Keratinocyte (primary cell): ENCODE results near the gene FOXL3. TPM values are rescaled to one million over a fixed set of nuclear protein-coding genes. Genes with fewer than 3 reads are reported as not detected.

Experiments
- DNase-seq: peaks from one replicate; pipeline ENCODE4 v3.0.0-alpha.2; 2011; ENCODE audit warnings: low read depth, missing footprints, low spot score
- FAIRE-seq: peaks from 2 replicates; lab custom pipeline; 2011; peaks lifted over from hg19 to GRCh38; lab: Jason Lieb, UNC
- H2AFZ ChIP-seq: 2 replicates; pipeline ENCODE4 v1.6.0; 2012; ENCODE audit warnings: low read length, control low read depth, inconsistent platforms; ENCODE audit not compliant: control insufficient read depth
- H3K27ac ChIP-seq: 2 replicates; pipeline ENCODE4 v1.5.1; 2011; ENCODE audit warnings: low read length; ENCODE audit not compliant: control insufficient read depth, insufficient read depth
- H3K27me3 ChIP-seq: 3 replicates; pipeline ENCODE4 v1.6.0; 2011; ENCODE audit warnings: low read length; ENCODE audit not compliant: control insufficient read depth, insufficient read depth; ENCODE audit errors: extremely low read depth
- H3K36me3 ChIP-seq, 2 experiments: 2 replicates in 1 of 2; 3 replicates in 1 of 2; pipeline ENCODE4 v1.5.1; 2011; ENCODE audit warnings: low read length in 2 of 2, mild to moderate bottlenecking in 1 of 2; ENCODE audit not compliant: control insufficient read depth in 2 of 2, insufficient read depth in 2 of 2; ENCODE audit errors: extremely low read depth in 1 of 2
- H3K4me1 ChIP-seq: 3 replicates; pipeline ENCODE4 v1.5.1; 2011; ENCODE audit warnings: low read length; ENCODE audit not compliant: control insufficient read depth, insufficient read depth; ENCODE audit errors: extremely low read depth
- H3K4me2 ChIP-seq: 3 replicates; pipeline ENCODE4 v1.6.0; 2011; ENCODE audit warnings: low read depth, low read length; ENCODE audit not compliant: control insufficient read depth, insufficient read depth; ENCODE audit errors: extremely low read depth
- H3K4me3 ChIP-seq, 3 experiments: fragments of 200-600 bp in 1 of 3; sonication (generic) in 1 of 3; 2 replicates in 2 of 3; 3 replicates in 1 of 3; pipeline ENCODE4 v1.5.1; 2011 to 2016; ENCODE audit warnings: low read length in 3 of 3, mild to moderate bottlenecking in 3 of 3, control low read depth in 2 of 3, inconsistent platforms in 1 of 3, low read depth in 1 of 3, mixed read lengths in 1 of 3, mixed run types in 1 of 3, moderate library complexity in 1 of 3; ENCODE audit not compliant: control insufficient read depth in 2 of 3, insufficient read depth in 2 of 3; ENCODE audit errors: extremely low read depth in 1 of 3
- H3K79me2 ChIP-seq: 2 replicates; pipeline ENCODE4 v1.6.0; 2012; ENCODE audit warnings: low read length; ENCODE audit not compliant: control insufficient read depth, insufficient read depth
- H3K9ac ChIP-seq: 3 replicates; pipeline ENCODE4 v1.6.0; 2011; ENCODE audit warnings: low read length; ENCODE audit not compliant: control insufficient read depth, insufficient read depth; ENCODE audit errors: extremely low read depth
- H3K9me1 ChIP-seq: 3 replicates; pipeline ENCODE4 v1.6.0; 2011; ENCODE audit warnings: low read length; ENCODE audit not compliant: control insufficient read depth, insufficient read depth; ENCODE audit errors: extremely low read depth
- H3K9me3 ChIP-seq: 2 replicates; pipeline ENCODE4 v1.5.1; 2012; ENCODE audit warnings: low read depth, low read length; ENCODE audit not compliant: control insufficient read depth
- H4K20me1 ChIP-seq: 3 replicates; pipeline ENCODE4 v1.6.0; 2011; ENCODE audit warnings: low read length; ENCODE audit not compliant: control insufficient read depth, insufficient read depth; ENCODE audit errors: extremely low read depth
- CTCF ChIP-seq, 3 experiments: IDR thresholded peaks in 1 of 3; conservative IDR thresholded peaks in 1 of 3; optimal IDR thresholded peaks in 1 of 3; 2 replicates in 2 of 3; 3 replicates in 1 of 3; pipeline versions ENCODE3 to v1.5.1; 2011; ENCODE audit warnings: low read length in 3 of 3, mild to moderate bottlenecking in 3 of 3, moderate library complexity in 2 of 3, control low read depth in 1 of 3, inconsistent platforms in 1 of 3; ENCODE audit not compliant: insufficient read depth in 2 of 3; ENCODE audit errors: extremely low read depth in 1 of 3
- EZH2 ChIP-seq: IDR thresholded peaks from one replicate; pipeline ENCODE4 v1.6.1; 2012; ENCODE audit warnings: inconsistent platforms, mild to moderate bottlenecking, low read length, moderate library complexity
- dilution Hi-C: fragments of 300-500 bp; cut with MboI; formaldehyde crosslinking; loops from one replicate; pipeline ENCODE4 v1.7.0; 2020; ENCODE audit warnings: low sequenced_read_pairs; ENCODE audit not compliant: extremely low pct_ligation_motif_present
- polyA plus RNA-seq, 5 experiments: library from polyadenylated mRNA; depleted of rRNA in 3 of 5; stranded (reverse) in 3 of 5; stranded (forward) in 1 of 5; unstranded in 1 of 5; fragments of >200 nt; gene quantifications; 1 replicate in 1 of 5; 2 replicates in 3 of 5; 3 replicates in 1 of 5; pipeline versions ENCODE4 v1.2.1 to v1.2.3, GENCODE V29; 2011 to 2012; ENCODE audit warnings: missing spikeins in 2 of 5, low read depth in 1 of 5, low replicate concordance in 1 of 5

The FOXL3 gene
- polyA plus RNA-seq, 1 donor (not counting 4 experiments of a cell fraction or from before 2014, with no cell fraction given): not detected

- Histone ChIP-seq H3K79me2 (no peaks in the 10 kb centered on the region), H3K4me2 (no peak overlapping the region), H3K36me3 (no peaks in the 10 kb centered on the region), H3K9ac (no peak overlapping the region), H3K27ac (no peak overlapping the region), H3K9me1 (no peaks in the 10 kb centered on the region), H3K27me3 (peaks cover 8% of the 10 kb centered on the region), H3K4me1 (peaks cover 5% of the 10 kb centered on the region), H4K20me1 (no peaks in the 10 kb centered on the region), H3K9me3 (peaks cover 9% of the 10 kb centered on the region), H3K4me3 (no peak overlapping the region), H2AFZ (no peak overlapping the region)
- FAIRE-seq (no peak), DNase-seq (no peak)
- no peak for TF ChIP-seq EZH2
- TF ChIP-seq CTCF (optimal IDR thresholded peaks at IDR 0.05 in 1 of 3, IDR thresholded peaks at IDR 0.05 in 1 of 3, conservative IDR thresholded peaks at IDR 0.05 in 1 of 3; ENCODE audit: extremely low read depth in 1 of 3, insufficient read depth in 2 of 3, low read length in 3 of 3): no peak
- dilution Hi-C loops: loop anchor here (10.0 kb wide), 1 partner anchor 155 kb away; no protein-coding TSS in a partner anchor
Observed at GRCh38 chr7:329691-330281, 39.8 kb downstream of the FOXL3 start.

GRCh38 chr7:330511-331230 is 40.7 kb downstream of the FOXL3 start:
- Histone ChIP-seq H3K4me3 (no peak overlapping the region), H3K9me3 (peaks cover 9% of the 10 kb centered on the region), H2AFZ (no peak overlapping the region), H3K9ac (no peak overlapping the region), H3K36me3 (no peaks in the 10 kb centered on the region), H4K20me1 (no peaks in the 10 kb centered on the region), H3K27ac (no peak overlapping the region), H3K9me1 (no peaks in the 10 kb centered on the region), H3K27me3 (peaks cover 8% of the 10 kb centered on the region), H3K79me2 (no peaks in the 10 kb centered on the region), H3K4me1 (peaks cover 5% of the 10 kb centered on the region), H3K4me2 (no peak overlapping the region)
- TF ChIP-seq EZH2: no peak
- no peak for TF ChIP-seq CTCF (optimal IDR thresholded peaks at IDR 0.05 in 1 of 3, IDR thresholded peaks at IDR 0.05 in 1 of 3, conservative IDR thresholded peaks at IDR 0.05 in 1 of 3; ENCODE audit: extremely low read depth in 1 of 3, insufficient read depth in 2 of 3, low read length in 3 of 3)
- DNase-seq: no peak
- dilution Hi-C loops: loop anchor here (10.0 kb wide), 1 partner anchor 154 kb away; no protein-coding TSS in a partner anchor
- no peak for FAIRE-seq
